Hepatocyte (in vitro differentiated cells): ENCODE data around the gene PGK1. TPM values are rescaled to one million over a fixed set of nuclear protein-coding genes. Genes with fewer than 3 reads are reported as not detected.
"Not testable (repeated sequence)": the region's sequence is repeated elsewhere in the genome, so short reads cannot be mapped to it uniquely, and the experiment has no call there.

Experiments used
- DNase-seq: peaks from one replicate; pipeline ENCODE4 v3.0.0-alpha.2; 2016; ENCODE audit warnings: low spot score
- H2AFZ ChIP-seq: fragments of 200-600 bp; sonication (generic); 2 replicates; pipeline ENCODE4 v1.6.0; 2016; ENCODE audit warnings: antibody characterized with exemption, mild to moderate bottlenecking
- H3K27ac ChIP-seq: fragments of 200-600 bp; sonication (generic); 2 replicates; pipeline ENCODE4 v1.5.1; 2016; ENCODE audit warnings: mild to moderate bottlenecking
- H3K27me3 ChIP-seq: fragments of 200-600 bp; sonication (generic); 2 replicates; pipeline ENCODE4 v1.6.1; 2016
- H3K36me3 ChIP-seq: fragments of 200-600 bp; sonication (generic); replicated peaks from 2 replicates; pipeline ENCODE4 v1.5.1; 2016; ENCODE audit warnings: low read depth; ENCODE audit not compliant: insufficient read depth
- H3K4me1 ChIP-seq: fragments of 200-600 bp; sonication (generic); 2 replicates; pipeline ENCODE4 v1.5.1; 2016; ENCODE audit warnings: mild to moderate bottlenecking, moderate library complexity; ENCODE audit not compliant: insufficient read depth
- H3K4me2 ChIP-seq: fragments of 200-600 bp; sonication (generic); 2 replicates; pipeline ENCODE4 v1.6.0; 2016
- H3K4me3 ChIP-seq: fragments of 200-600 bp; sonication (generic); 2 replicates; pipeline ENCODE4 v1.5.1; 2016; ENCODE audit warnings: mild to moderate bottlenecking
- H3K79me2 ChIP-seq: fragments of 200-600 bp; sonication (generic); 2 replicates; pipeline ENCODE4 v1.6.0; 2017; ENCODE audit warnings: mild to moderate bottlenecking
- H3K9me2 ChIP-seq: fragments of 200-600 bp; sonication (generic); replicated peaks from 2 replicates; pipeline ENCODE4 v1.6.0; 2017; ENCODE audit warnings: mild to moderate bottlenecking; ENCODE audit not compliant: insufficient read depth
- H3K9me3 ChIP-seq: fragments of 200-600 bp; sonication (generic); 2 replicates; pipeline ENCODE4 v1.5.1; 2016; ENCODE audit warnings: low read depth, mild to moderate bottlenecking
- H4K20me1 ChIP-seq: fragments of 200-600 bp; sonication (generic); 2 replicates; pipeline ENCODE4 v1.6.0; 2016; ENCODE audit warnings: mild to moderate bottlenecking; ENCODE audit not compliant: insufficient read depth, poor library complexity, severe bottlenecking
- CTCF ChIP-seq: fragments of 200-600 bp; sonication (generic); IDR thresholded peaks from 2 replicates; pipeline ENCODE4 v1.5.1; 2016; ENCODE audit warnings: antibody characterized with exemption, mild to moderate bottlenecking; ENCODE audit not compliant: poor library complexity
- EZH2 ChIP-seq: fragments of 200-600 bp; sonication (generic); IDR thresholded peaks from 2 replicates; pipeline ENCODE4 v1.6.1; 2016; ENCODE audit warnings: antibody characterized with exemption, mild to moderate bottlenecking, borderline replicate concordance
- EZH2phosphoT487 ChIP-seq: fragments of 200-600 bp; sonication (generic); IDR thresholded peaks from one replicate; pipeline ENCODE4 v1.6.1; 2018; ENCODE audit warnings: antibody characterized with exemption, mild to moderate bottlenecking, low read depth, moderate library complexity; ENCODE audit not compliant: unreplicated experiment, severe bottlenecking
- WGBS: methylation state at CpG from one replicate; pipeline ENCODE4 v1.1.6; 2016; ENCODE audit warnings: low lambda C conversion rate; ENCODE audit errors: missing lambda C conversion rate; 5-methylcytosine and 5-hydroxymethylcytosine counted together
- polyA plus RNA-seq: library from polyadenylated mRNA; unstranded; fragments of >200 nt; fragmentation: Nextera tagmentation; extraction: Ambion mirVana; gene quantifications from 2 replicates; pipeline ENCODE4 v1.2.1, GENCODE V29; 2016
- total RNA-seq: library from RNA; depleted of rRNA; stranded (reverse); fragments of >200 nt; gene quantifications from 2 replicates; pipeline ENCODE4 v1.2.3, GENCODE V29; 2014

Gene PGK1
- total RNA-seq (236 and 255 TPM in 2 replicates), polyA plus RNA-seq (279 and 283 TPM in 2 replicates)

GRCh38 chrX:78103623-78104446, at the start of gene PGK1:
TSS of gene PGK1 (plus strand) at chrX:78104248. CDS start at chrX:78104341, 93 bp downstream.
- peak within 1 kb of the TSS; percentile 78 for H3K4me2 ChIP-seq
- WGBS, result 37% methylated on average over 65 of the region's 72 CpGs
- no peaks in the 10 kb centered on the region for H3K36me3 ChIP-seq
- peaks cover 42% of the 10 kb centered on the region for H3K79me2 ChIP-seq
- H2AFZ ChIP-seq, result peak within 1 kb of the TSS; percentile 62
- no peaks in the 10 kb centered on the region for H3K27me3 ChIP-seq
- H3K9me3 ChIP-seq, result no peaks in the 10 kb centered on the region
- H3K4me3 ChIP-seq, result peak within 1 kb of the TSS; percentile 80
- TF ChIP-seq EZH2phosphoT487 (no peak), CTCF (no peak), EZH2 (no peak)
- H3K27ac ChIP-seq, result peak within 1 kb of the TSS; percentile 99
- DNase-seq, result peak; percentile 95
- H3K9me2 ChIP-seq, result no peaks in the 10 kb centered on the region
- peaks cover 5% of the 10 kb centered on the region for H3K4me1 ChIP-seq
- peaks cover 39% of the 10 kb centered on the region for H4K20me1 ChIP-seq

- H3K4me2 ChIP-seq, result no peak overlapping the region
- no peaks in the 10 kb centered on the region for H3K36me3 ChIP-seq
- no peaks in the 10 kb centered on the region for H4K20me1 ChIP-seq
- H3K27me3 ChIP-seq, result no peaks in the 10 kb centered on the region
- no peaks in the 10 kb centered on the region for H3K79me2 ChIP-seq
- H3K9me3 ChIP-seq, result no peaks in the 10 kb centered on the region
- no peaks in the 10 kb centered on the region for H3K4me1 ChIP-seq
- H3K27ac ChIP-seq, result no peak overlapping the region
- no peak overlapping the region for H3K4me3 ChIP-seq
- no peak overlapping the region for H2AFZ ChIP-seq
- H3K9me2 ChIP-seq, result no peaks in the 10 kb centered on the region
- no peak for DNase-seq
- TF ChIP-seq EZH2 (no peak), CTCF (no peak), EZH2phosphoT487 (no peak)
These were observed 40.4 kb upstream of the PGK1 start for GRCh38 chrX:78063687-78064086.

GRCh38 chrX:78064152-78064551, 39.9 kb upstream of the PGK1 start:
- Histone ChIP-seq H4K20me1 (no peaks in the 10 kb centered on the region), H3K9me2 (no peaks in the 10 kb centered on the region), H3K4me2 (no peak overlapping the region), H3K36me3 (no peaks in the 10 kb centered on the region), H3K79me2 (no peaks in the 10 kb centered on the region), H2AFZ (no peak overlapping the region), H3K4me3 (no peak overlapping the region), H3K9me3 (no peaks in the 10 kb centered on the region), H3K27me3 (no peaks in the 10 kb centered on the region), H3K4me1 (no peaks in the 10 kb centered on the region), H3K27ac (no peak overlapping the region)
- TF ChIP-seq EZH2 (no peak), EZH2phosphoT487 (no peak), CTCF (no peak)
- 79% methylated on average over 4 of the region's 4 CpGs for WGBS
- no peak for DNase-seq

- not testable (repeated sequence) for H3K9me2 ChIP-seq, H3K4me1 ChIP-seq, H3K4me2 ChIP-seq, H3K4me3 ChIP-seq, H3K79me2 ChIP-seq, H3K27me3 ChIP-seq, H2AFZ ChIP-seq, H3K36me3 ChIP-seq, H4K20me1 ChIP-seq, H3K9me3 ChIP-seq
- H3K27ac ChIP-seq, result peak overlapping the region; percentile 78
- 76% methylated on average over 6 of the region's 6 CpGs for WGBS
- DNase-seq, result peak; percentile 19
These were observed 39.1 kb upstream of the PGK1 start for GRCh38 chrX:78064698-78065601.
